GM21723 (cell line): ENCODE results near the gene ZNF688.

Experiments
- ATAC-seq: cut with Tn5 transposase; IDR thresholded peaks from one replicate; pipeline ENCODE4 v1.9.1; 2021; ENCODE audit warnings: mild to moderate bottlenecking, moderate library complexity; ENCODE audit not compliant: unreplicated experiment

Gene ZNF688

DNA sequence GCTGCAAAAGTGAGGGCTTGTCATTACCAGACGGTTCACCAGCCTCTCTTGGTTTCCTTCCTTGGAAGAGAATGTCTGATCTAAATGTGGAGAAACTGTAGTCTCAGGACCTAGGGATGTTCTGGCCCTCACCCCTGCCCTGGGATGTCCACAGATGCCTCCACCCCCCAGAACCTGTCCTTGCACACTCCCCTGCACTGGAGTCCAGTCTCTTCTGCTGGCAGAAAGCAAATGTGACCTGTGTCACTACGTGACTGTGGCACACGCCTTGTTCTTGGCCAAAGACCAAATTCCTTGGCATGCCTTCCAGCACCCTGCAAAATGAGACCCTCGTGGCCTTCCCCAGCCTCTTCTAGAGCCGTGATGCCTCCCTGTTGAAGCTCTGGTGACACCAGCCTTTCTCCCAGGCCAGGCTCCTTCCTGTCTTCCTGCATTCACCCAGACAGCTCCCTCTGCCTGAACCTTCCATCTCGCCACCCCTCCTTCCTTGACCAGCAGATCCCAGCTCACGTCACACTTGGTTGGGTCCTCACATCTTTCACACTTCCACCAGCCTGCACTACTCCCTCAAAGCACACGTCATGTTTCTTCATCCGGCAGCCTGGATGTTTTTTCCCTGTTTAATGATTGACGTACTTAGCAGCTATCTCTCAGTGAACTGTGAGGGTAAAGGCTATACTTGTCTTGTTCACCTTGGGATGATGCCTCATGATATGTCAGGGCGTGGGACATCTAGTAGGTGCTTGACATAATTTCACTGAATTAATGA, 49.5 kb downstream of the ZNF688 start:
- ATAC-seq = no peak

DNA sequence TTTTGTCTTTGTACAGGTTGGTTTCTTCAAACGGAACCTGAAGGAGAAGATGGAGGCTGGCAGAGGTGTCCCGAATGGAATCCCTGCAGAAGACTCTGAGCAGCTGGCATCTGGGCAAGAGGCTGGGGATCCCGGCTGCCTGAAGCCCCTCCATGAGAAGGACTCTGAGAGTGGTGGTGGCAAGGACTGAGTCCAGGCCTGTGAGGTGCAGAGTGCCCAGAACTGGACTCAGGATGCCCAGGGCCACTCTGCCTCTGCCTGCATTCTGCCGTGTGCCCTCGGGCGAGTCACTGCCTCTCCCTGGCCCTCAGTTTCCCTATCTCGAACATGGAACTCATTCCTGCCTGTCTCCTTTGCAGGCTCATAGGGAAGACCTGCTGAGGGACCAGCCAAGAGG, 50.0 kb downstream of the ZNF688 start:
- ATAC-seq = no peak
